GM12892 (cell line): ENCODE results near the gene PCDHGA1.

Experiments used
- POLR2A ChIP-seq: IDR thresholded peaks from 2 replicates; pipeline ENCODE4 v1.6.1; 2011; ENCODE audit warnings: low read depth, low read length, control low read depth
- POLR2AphosphoS5 ChIP-seq: IDR thresholded peaks from 2 replicates; pipeline ENCODE4 v1.6.1; 2011; ENCODE audit warnings: low read depth, low read length, control low read depth
- TAF1 ChIP-seq: IDR thresholded peaks from 2 replicates; pipeline ENCODE4 v1.6.1; 2011; ENCODE audit warnings: low read depth, mild to moderate bottlenecking, control low read depth, low read length, borderline replicate concordance

- no peak; the same call in 1 of the 2 replicates for TF ChIP-seq POLR2AphosphoS5
- TF ChIP-seq POLR2A, result no peak
- TF ChIP-seq TAF1, result no peak
Observed at GRCh38 chr5:141508798-141509611, 178.7 kb downstream of the PCDHGA1 start.
